Fibroblast of skin of right quadriceps (primary cell): Measurements from ENCODE around the gene ZNF560.

Experiments used
- DNase-seq: peaks from one replicate; pipeline ENCODE4 v3.0.0-alpha.2; 2013

ZNF560 gene

GRCh38 chr19:9435279-9436268 lies 62.8 kb downstream of the ZNF560 start, which contains the start of gene ZNF266:
Gene ZNF266, minus strand, starts transcription at chr19:9435573. Its CDS starts 15,484 bp downstream, at chr19:9420089.
- DNase-seq, result peak; percentile 91

- no peak for DNase-seq
These were observed 66.9 kb downstream of the ZNF560 start for GRCh38 chr19:9431475-9431874.

DNA sequence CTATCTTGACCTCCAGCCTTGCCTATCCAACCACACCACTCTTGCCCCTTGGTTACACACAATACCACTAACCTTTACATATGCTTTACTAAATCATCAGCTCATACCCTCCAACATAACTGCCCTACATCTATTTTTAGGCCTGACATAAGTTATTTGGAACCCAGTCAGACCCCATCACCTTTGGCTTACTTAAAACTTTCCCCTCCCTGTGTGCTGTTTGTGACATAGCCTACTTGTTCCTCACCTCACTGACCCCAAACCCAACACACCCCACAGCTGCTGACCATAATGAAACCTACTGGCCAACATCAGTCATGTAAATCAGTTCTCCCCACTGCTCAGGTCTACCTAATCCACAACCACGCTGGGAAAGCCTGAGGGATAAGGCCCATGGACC lies 68.0 kb downstream of the ZNF560 start:
- no peak for DNase-seq

DNA sequence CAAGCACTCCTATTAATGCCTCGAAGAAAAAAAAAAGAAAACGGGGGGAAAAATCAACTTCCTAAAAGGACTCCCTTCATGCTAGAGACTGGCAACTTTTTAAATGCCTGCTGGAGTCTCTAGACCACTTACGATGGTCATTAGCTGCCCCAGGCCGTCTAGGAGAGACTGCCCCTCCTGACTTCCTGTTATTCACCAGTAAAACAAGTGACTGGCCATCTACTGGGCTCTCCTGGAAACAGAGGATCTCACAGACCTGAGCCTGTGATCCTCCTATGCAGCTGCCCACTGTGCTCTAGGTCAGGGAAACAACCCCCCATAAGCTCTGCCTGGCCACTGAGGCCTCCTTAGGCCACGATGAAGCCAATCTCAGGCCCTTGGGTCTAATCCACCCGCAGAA lies 70.5 kb downstream of the ZNF560 start:
- DNase-seq, result no peak
